SK-N-SH treated with all-trans-retinoic acid at 6 μM for 48 hours (cell line): ENCODE data around the gene MARVELD3.

Experiments
- CSDC2 ChIP-seq: fragments of 250-450 bp; sonication (Bioruptor Pico); IDR thresholded peaks from 2 replicates; pipeline ENCODE4 v1.5.0; 2020; ENCODE audit warnings: mild to moderate bottlenecking, moderate library complexity
- ISL1 ChIP-seq: fragments of 250-450 bp; sonication (Bioruptor Pico); IDR thresholded peaks from 2 replicates; pipeline ENCODE4 v2.1.2; 2022; ENCODE audit warnings: mild to moderate bottlenecking, moderate library complexity
- OSR1 ChIP-seq: fragments of 250-450 bp; sonication (Bioruptor Pico); IDR thresholded peaks from 2 replicates; pipeline ENCODE4 v1.8.0; 2022; ENCODE audit warnings: moderate library complexity, mild to moderate bottlenecking, inconsistent platforms

DNA sequence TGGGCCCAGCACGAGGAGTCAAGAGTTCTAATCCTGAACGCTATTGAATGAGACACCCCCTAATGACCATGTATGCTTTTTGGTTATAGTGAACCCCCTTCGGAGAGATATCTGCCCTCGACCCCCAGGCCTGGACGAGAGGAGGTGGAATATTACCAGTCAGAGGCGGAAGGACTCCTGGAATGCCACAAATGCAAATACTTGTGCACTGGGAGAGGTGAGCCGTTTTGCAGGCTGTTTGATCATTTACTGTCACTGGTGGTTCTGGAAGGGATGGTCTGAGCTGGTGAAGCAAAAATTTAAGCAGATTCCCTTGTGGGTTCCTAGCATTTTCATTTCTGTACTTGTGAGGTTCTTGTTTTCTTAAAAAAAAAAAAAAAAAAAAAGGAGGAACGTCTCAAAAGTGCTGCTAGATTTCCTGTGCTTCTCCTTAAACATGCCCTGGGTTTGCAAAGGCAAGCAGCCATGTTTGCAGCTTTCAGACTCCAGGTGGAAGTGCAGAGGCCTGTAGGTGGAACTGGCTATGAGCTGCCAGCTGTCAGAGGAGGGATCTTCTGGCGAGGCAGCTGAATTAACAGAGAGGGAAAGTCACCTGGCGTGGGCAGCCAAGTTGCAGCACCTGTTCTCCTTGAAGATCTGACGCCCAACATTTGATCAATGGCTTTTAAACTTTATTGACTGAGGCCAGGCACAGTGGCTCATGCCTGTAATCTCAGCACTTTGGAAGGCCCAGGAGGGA lies 3.5 kb downstream of the MARVELD3 start:
- TF ChIP-seq OSR1 (CRISPR knock-in tag) (no peak), CSDC2 (no peak), ISL1 (no peak)
